ENCODE data around the gene LGR5.
"Not testable (repeated sequence)": the region's sequence is repeated elsewhere in the genome, so short reads cannot be mapped to it uniquely, and the experiment has no call there.

Gene LGR5

GRCh38 chr12:71552728-71553501, 113.3 kb downstream of the LGR5 start:
- no peak for DNase-seq (ENCODE audit: low spot score)

- DNase-seq (ENCODE audit: low spot score), result no peak
Measured at GRCh38 chr12:71555191-71555590, 115.6 kb downstream of the LGR5 start.

- DNase-seq (ENCODE audit: low spot score), result not testable (repeated sequence)
Measured at GRCh38 chr12:71555789-71556188, 116.2 kb downstream of the LGR5 start.

- DNase-seq (ENCODE audit: low spot score), result no peak
Measured at GRCh38 chr12:71556448-71556847, 116.8 kb downstream of the LGR5 start.

- no peak for DNase-seq (ENCODE audit: low spot score)
Measured at GRCh38 chr12:71556875-71557274, 117.3 kb downstream of the LGR5 start.

GRCh38 chr12:71558445-71558844, 118.8 kb downstream of the LGR5 start:
- DNase-seq (ENCODE audit: low spot score), result no peak

- no peak for DNase-seq (ENCODE audit: low spot score)
Measured at GRCh38 chr12:71562676-71563595, 123.3 kb downstream of the LGR5 start.

- DNase-seq (ENCODE audit: low spot score), result no peak
Measured at GRCh38 chr12:71565535-71565934, 125.9 kb downstream of the LGR5 start.

- DNase-seq (ENCODE audit: low spot score), result no peak
Measured at GRCh38 chr12:71566655-71567054, 127.1 kb downstream of the LGR5 start.

- no peak for DNase-seq (ENCODE audit: low spot score)
Measured at GRCh38 chr12:71567537-71567936, 127.9 kb downstream of the LGR5 start.

- DNase-seq (ENCODE audit: low spot score), result not testable (repeated sequence)
Measured at GRCh38 chr12:71569885-71570284, 130.3 kb downstream of the LGR5 start.

GRCh38 chr12:71576496-71576895, 136.9 kb downstream of the LGR5 start:
- DNase-seq (ENCODE audit: low spot score), result no peak

GRCh38 chr12:71578694-71579258, 139.2 kb downstream of the LGR5 start:
- DNase-seq (ENCODE audit: low spot score), result no peak

GRCh38 chr12:71581206-71581605, 141.6 kb downstream of the LGR5 start:
- no peak for DNase-seq (ENCODE audit: low spot score)

GRCh38 chr12:71582925-71583324, 143.3 kb downstream of the LGR5 start:
- no peak for DNase-seq (ENCODE audit: low spot score)

- DNase-seq (ENCODE audit: low spot score), result no peak
Measured at GRCh38 chr12:71584356-71584755, 144.8 kb downstream of the LGR5 start.

GRCh38 chr12:71585218-71585617, 145.6 kb downstream of the LGR5 start:
- DNase-seq (ENCODE audit: low spot score), result no peak

- DNase-seq (ENCODE audit: low spot score), result no peak
Measured at GRCh38 chr12:71587012-71587411, 147.4 kb downstream of the LGR5 start.

- no peak for DNase-seq (ENCODE audit: low spot score)
Measured at GRCh38 chr12:71589478-71589881, 149.9 kb downstream of the LGR5 start.

GRCh38 chr12:71591601-71592000, 152.0 kb downstream of the LGR5 start:
- no peak for DNase-seq (ENCODE audit: low spot score)

GRCh38 chr12:71592841-71593240, 153.2 kb downstream of the LGR5 start:
- no peak for DNase-seq (ENCODE audit: low spot score)

- DNase-seq (ENCODE audit: low spot score), result no peak
Measured at GRCh38 chr12:71594214-71594948, 154.8 kb downstream of the LGR5 start.

All from germinal center (tissue), 1 donor.